Endometrial microvascular endothelial cells (primary cell): ENCODE data around the gene PPP3CA. TPM values are rescaled to one million over a fixed set of nuclear protein-coding genes. Genes with fewer than 3 reads are reported as not detected.
"Not testable (repeated sequence)": the region's sequence is repeated elsewhere in the genome, so short reads cannot be mapped to it uniquely, and the experiment has no call there.

Experiments
- in situ Hi-C: cut with HindIII; loops from 2 replicates; pipeline ENCODE4 v1.10.0; 2017; ENCODE audit warnings: low sequenced_read_pairs, low pct_unique_long_range_greater_than_20kb; ENCODE audit errors: inconsistent ontology term
- total RNA-seq: library from RNA; depleted of rRNA; stranded (reverse); fragments of >200 nt; gene quantifications from one replicate; pipeline ENCODE4 v1.2.3, GENCODE V29; 2015; ENCODE audit errors: inconsistent ontology term

PPP3CA gene
- total RNA-seq, 1 donor from 2014 or later, result 33.0 TPM

DNA sequence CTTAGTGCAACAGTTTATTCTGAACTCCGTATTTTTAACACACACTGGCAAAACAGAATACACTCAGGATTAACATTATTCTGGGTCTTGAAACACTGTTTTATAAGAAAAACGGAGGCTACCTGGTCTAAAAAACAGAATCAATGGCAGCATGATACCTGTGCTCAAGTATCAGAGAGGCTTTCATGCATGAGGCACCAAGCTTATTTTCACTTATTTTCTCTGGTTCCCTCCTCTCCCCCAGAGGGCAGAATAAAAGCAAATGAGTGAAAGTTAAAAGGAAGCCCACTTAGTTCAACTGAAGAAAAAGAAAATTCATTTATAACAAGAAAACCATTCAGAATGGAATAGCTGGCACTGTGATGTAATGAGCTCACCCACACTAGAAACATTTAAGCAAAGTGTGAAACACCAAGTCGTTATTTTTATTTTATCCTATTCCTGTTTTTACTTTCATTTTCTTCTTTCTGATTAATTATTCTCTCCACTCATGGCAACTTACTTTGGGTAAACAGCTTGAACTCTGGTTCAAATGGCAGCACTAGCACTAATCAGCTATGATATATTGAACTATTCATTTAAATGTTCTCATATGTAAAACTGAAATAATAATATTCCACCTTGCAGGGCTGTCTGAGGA lies 211.8 kb downstream of the PPP3CA start:
- in situ Hi-C loops, result no loop called here

DNA sequence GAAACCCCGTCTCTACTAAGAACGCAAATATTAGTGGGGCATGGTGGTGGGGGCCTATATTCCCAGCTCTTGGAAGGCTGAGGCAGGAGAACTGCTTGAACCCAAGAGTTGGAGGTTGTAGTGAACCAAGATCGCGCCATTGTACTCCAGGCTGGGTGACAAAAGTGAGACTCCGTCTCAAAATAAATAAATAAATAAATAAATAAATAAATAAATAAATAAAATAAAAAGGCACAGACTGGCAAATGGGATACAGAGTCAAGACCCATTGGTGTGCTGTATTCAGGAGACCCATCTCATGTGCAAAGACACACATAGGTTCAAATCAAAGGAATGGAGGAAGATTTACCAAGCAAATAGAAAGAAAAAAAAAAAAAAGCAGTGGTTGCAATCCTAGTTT lies 216.3 kb downstream of the PPP3CA start:
- in situ Hi-C loops, result not testable (repeated sequence)

DNA sequence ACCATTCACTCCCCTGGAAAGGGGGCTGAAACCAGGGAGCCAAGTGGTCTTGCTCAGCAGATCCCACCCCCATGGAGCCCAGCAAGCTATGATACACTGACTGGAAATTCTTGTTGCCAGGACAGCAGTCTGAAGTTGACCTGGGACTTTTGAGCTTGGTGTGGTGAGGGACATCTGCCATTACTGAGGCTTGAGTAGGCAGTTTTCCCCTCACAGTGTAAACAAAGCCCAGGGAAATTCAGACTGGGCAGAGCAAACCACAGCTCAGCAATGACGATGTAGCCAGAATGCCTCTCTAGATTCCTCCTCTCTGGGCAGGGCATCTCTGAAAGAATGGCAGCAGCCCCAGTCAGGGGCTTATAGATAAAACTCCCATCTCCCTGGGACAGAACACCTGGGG lies 218.4 kb downstream of the PPP3CA start:
- in situ Hi-C loops, result not testable (repeated sequence)

- in situ Hi-C loops, result no loop called here
Observed at GRCh38 chr4:101128473-101128872, 218.9 kb downstream of the PPP3CA start.

DNA sequence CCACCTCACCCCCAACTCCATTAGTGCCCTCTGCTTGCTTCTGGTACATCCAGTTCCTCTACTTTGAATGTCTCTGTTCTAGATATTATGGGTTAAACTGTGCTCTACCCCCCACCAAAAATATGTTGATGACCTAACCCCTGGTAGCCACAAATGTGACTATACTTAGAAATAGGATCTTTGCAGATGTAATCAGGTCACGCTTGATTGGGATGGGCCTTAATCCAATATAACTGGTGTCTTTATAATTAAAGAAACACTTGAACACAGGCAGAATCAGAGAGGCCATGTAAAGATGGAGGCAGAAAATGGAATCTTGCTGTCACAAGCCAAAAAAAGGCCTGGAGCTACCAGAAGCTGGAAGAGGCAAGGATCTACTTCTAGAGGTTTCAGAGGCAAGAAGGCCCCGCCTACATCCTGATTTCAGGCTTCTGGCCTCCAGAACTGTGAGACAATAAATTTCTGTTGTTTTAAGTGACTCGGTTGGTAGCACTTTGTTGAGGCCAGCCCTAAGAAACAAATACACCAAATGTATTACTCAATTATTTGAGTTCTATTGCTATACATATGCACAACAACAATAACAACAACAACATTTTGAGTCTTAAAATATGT lies 220.0 kb downstream of the PPP3CA start:
- in situ Hi-C loops, result no loop called here

- in situ Hi-C loops, result no loop called here
Observed at GRCh38 chr4:101126059-101126458, 221.3 kb downstream of the PPP3CA start.

GRCh38 chr4:101125045-101125942 lies 222.0 kb downstream of the PPP3CA start:
- in situ Hi-C loops, result no loop called here

DNA sequence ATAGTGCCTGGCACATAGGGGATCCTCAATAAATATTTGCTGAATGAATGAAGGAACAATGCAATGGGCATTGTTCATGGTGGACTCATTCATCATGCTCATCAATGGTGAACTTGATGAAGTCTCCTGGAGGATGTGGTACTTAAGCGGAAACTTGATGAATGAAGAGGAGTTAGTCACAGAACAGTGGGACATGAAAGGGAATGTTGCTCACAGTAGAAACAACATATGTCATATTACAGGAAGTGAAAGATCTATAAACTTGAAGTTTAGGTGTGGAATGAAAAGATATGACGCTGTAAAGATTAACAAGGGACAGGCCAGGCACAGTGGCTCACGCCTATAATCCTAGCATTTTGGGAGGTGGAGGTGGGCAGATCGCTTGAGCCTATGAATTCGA lies 224.1 kb downstream of the PPP3CA start:
- in situ Hi-C loops, result no loop called here

- in situ Hi-C loops, result no loop called here
Observed at GRCh38 chr4:101122019-101122418, 225.3 kb downstream of the PPP3CA start.

DNA sequence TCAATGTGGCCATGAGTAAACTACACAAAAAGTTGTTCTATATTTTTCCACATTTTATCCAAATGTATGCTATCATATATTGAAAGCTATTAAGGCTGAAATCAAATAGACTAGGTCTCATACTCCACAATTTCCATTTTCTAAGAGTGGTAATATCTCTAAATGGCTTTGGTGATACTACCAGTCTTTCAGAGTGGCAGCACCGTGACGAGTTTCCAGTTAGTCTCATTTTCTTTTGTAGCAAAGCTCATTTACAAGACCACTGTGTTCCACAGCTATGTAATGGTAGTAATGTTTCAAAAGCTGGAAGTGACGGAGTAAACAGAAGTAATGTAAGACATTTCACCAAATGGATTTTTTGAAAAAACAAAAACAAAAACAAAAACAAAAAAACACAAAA lies 228.2 kb downstream of the PPP3CA start:
- in situ Hi-C loops, result no loop called here

- in situ Hi-C loops, result no loop called here
Observed at GRCh38 chr4:101118617-101119016, 228.7 kb downstream of the PPP3CA start.

DNA sequence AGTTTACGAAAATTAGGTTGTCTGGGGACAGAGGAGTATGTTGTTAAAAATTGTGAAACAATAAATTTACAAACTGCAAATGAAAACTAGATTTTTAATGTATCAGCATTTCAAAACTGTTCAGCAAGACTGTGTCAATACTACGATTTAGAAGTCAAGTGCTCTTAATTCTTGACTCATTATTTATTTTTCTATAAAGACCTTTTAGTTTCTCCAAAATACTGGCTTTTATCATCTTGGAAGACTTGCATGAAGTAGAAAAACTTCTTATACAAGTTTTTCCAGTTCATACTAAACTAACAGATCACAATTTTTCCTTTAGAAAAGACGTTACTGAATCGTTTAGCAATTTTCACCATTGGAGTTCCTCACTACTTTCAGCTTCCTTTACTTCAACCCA lies 231.4 kb downstream of the PPP3CA start:
- in situ Hi-C loops, result no loop called here

DNA sequence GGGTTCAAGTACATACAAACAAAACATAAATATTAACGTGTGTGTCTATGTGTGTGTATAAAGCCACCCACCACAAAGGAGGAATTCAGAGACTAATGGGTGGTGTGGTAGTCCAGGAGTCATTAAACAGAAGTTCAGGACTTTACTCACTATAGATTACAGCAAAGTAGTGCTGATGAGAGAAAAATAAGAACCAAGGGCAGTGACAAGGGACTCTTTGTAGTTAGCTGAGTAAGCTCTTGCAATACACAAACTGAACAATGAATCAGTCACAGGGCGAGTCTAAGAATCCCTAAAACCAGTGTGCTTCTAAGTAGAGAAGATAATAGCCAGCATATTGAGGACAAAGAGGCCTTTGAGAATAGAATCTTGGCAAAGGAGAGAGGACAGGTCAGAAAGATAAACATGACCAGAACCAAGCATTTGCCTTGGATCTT lies 232.4 kb downstream of the PPP3CA start:
- in situ Hi-C loops, result no loop called here

DNA sequence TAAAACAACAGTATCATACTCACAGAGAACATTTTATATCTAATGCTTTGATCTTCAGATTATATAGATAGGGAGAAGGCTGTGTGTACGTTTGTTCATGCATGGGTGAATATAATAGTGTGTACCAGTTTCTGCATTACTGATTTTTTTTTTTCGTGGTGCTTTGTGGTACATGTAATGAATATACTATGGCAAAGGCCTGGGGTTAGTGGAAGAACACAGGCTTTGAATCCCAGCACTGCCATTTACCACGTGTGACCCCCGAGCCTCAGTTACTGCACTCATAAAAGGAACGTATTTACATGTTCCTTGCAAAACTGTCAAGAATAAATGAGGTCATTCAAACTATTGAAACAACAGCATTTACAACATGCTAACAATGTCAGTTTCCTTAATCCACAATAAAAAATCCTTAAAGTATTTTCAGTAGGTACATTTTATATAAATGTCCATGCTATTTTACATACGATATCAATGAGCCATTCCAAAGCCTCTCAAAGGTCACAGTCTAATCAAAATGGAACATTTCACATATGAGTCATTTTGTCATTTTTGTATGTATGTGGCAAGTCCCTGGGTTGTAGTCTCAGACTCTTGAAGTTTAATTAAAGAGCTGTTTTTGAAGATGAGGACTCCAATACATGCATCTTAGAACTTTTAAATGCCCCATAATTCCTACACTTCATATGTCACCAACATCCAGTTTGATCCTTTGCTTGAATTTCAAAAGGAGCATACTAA lies 242.8 kb downstream of the PPP3CA start:
- in situ Hi-C loops, result no loop called here

DNA sequence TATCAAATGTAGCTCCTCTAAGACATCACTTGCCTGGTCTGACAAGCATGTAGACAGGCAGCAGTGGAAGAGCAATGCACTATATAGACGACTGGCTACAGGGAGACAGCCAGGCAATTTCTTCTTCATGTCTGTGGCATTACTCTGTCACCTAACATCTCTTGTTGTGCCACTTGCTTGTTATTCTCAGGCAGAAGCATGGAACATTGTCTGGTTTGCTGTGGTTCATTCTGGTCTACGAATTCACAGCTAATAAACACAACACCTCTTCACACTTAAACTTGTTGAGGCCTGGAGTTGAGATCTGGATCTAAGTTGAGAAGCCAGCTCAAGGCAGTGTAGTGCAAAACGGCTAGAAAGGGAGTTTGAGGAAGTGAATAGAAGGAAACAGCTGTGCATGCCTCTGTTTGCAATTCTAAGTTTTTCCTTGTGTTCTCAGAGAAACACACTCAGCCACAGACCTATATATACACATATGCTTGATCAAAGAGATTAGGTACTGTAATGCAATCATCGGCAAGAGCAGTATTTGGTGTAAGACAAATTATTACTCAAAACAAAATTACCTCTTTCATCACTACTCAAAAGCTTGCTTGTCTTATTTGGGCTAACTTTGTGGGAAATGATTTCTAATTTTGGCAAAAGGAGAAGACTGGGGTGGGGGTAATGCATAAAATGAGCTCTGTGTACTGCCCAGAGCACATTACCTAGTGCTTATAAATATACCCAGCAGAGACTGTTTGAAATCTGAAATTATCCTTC lies 243.8 kb downstream of the PPP3CA start:
- in situ Hi-C loops, result no loop called here

DNA sequence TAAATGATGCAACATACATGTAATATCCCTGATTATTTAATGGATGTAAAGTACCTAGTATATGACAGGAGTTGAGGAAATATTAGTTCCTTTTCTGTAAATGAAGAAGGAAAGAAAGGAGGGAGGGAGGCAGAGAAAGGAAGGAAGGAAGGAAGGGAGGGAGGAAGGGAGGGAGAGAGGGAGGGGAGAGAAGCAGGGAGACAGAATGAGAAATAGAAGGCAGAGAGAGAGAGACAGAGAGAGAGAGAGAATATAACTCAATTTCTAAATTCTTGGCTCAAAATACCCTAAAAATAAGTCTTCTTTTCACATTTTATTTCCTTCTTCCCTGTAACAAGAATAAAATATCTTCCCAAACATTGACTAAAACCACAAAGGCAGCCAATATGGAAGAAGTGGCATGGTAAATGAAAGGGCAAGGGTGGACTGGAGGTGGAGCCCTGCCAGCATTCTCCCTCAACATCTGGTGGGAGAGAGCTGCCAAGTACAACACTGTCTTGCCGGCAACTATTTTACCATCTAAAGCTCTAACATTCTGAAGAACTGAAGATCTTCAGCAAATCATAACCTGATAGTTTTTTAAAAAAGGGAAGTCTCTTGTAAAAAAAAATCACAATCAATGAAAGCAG lies 245.1 kb downstream of the PPP3CA start:
- in situ Hi-C loops, result no loop called here

DNA sequence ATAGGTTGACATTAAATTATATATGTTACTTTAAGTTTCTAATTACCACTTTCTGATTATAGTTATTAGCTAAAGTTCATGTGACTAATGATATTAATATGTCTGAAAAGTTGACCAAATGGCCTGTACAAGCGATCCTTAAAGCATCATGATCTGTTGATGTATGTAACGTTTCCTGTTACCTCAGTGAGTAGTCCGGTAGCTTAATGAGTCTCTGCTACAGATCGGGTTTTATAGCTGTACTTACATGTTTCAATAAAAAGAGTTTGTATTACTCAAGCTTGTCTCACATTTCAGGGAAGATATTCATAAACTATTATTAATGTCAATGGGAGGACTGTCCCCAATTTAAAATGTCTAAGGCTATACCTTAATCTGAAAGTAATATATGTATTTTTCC lies 246.3 kb downstream of the PPP3CA start:
- in situ Hi-C loops, result no loop called here
